K562 (cell line): ENCODE measurements around the gene BBC3. TPM values are rescaled to one million over a fixed set of nuclear protein-coding genes. Genes with fewer than 3 reads are reported as not detected.

Experiments used
- BACH1 ChIP-seq: fragments of 200-800 bp; sonication (Bioruptor generic); IDR thresholded peaks from 2 replicates; pipeline ENCODE4 v1.6.1; 2016; ENCODE audit warnings: missing genetic modification characterization, missing compliant biosample characterization
- CAMTA2 ChIP-seq: fragments of 250-450 bp; sonication (Bioruptor Pico); conservative IDR thresholded peaks from 2 replicates; pipeline ENCODE4 v1.5.1; 2022
- CHD1 ChIP-seq: fragments of 200-600 bp; sonication (generic); IDR thresholded peaks from one replicate; pipeline ENCODE4 v1.6.1; 2012; ENCODE audit warnings: mild to moderate bottlenecking, moderate library complexity, low read length, inconsistent platforms
- FUS ChIP-seq: fragments of 200-400 bp; formaldehyde crosslinking; optimal IDR thresholded peaks from 2 replicates; pipeline ENCODE3; 2017; ENCODE audit warnings: low read depth, low read length
- ILK ChIP-seq: fragments of 450-650 bp; IDR thresholded peaks from 2 replicates; pipeline ENCODE4 v1.6.1; 2016; ENCODE audit warnings: missing genetic modification characterization, low read depth, mild to moderate bottlenecking, missing compliant biosample characterization, moderate library complexity, borderline replicate concordance
- JUND ChIP-seq, 2 experiments: IDR thresholded peaks; 2 replicates in 1 of 2; 3 replicates in 1 of 2; pipeline ENCODE4 v1.6.1; 2011; ENCODE audit warnings: borderline replicate concordance in 2 of 2, low read depth in 2 of 2, low read length in 2 of 2, improper control_type of control experiment in 1 of 2, missing biosample characterization in 1 of 2, missing genetic modification characterization in 1 of 2, missing genetic modification reagents in 1 of 2
- MTF1 ChIP-seq: fragments of 250-450 bp; sonication (Bioruptor Pico); IDR thresholded peaks from 2 replicates; pipeline ENCODE4 v1.9.0; 2021; ENCODE audit warnings: moderate library complexity, mild to moderate bottlenecking, inconsistent platforms, borderline replicate concordance
- NONO ChIP-seq, 2 experiments: fragments of 200-400 bp in 1 of 2; fragments of 450-650 bp in 1 of 2; formaldehyde crosslinking in 1 of 2; IDR thresholded peaks; 2 replicates each; pipeline ENCODE4 v1.6.1; 2017; ENCODE audit warnings: low read depth in 2 of 2, mild to moderate bottlenecking in 2 of 2, moderate library complexity in 2 of 2, low read length in 1 of 2
- RCOR1 ChIP-seq, 2 experiments: IDR thresholded peaks; 2 replicates each; pipeline ENCODE4 v1.6.1; 2012; ENCODE audit warnings: low read depth in 2 of 2, low read length in 2 of 2, borderline replicate concordance in 1 of 2, improper control_type of control experiment in 1 of 2
- SAFB ChIP-seq: fragments of 200-400 bp; formaldehyde crosslinking; IDR thresholded peaks from 2 replicates; pipeline ENCODE4 v1.6.1; 2017; ENCODE audit warnings: low read depth, low read length, borderline replicate concordance
- SIRT6 ChIP-seq: IDR thresholded peaks from one replicate; pipeline ENCODE4 v1.6.1; 2012; ENCODE audit warnings: low read depth, mild to moderate bottlenecking, control low read depth, inconsistent platforms, low read length, moderate library complexity
- SRSF9 ChIP-seq: fragments of 200-400 bp; formaldehyde crosslinking; IDR thresholded peaks from 2 replicates; pipeline ENCODE4 v1.6.1; 2017; ENCODE audit warnings: low read depth, low read length, borderline replicate concordance
- ZBTB17 ChIP-seq: fragments of 450-650 bp; formaldehyde crosslinking; IDR thresholded peaks from 2 replicates; pipeline ENCODE4 v1.4.0; 2020; ENCODE audit warnings: mild to moderate bottlenecking
- ZBTB8A ChIP-seq: fragments of 450-650 bp; IDR thresholded peaks from 2 replicates; pipeline ENCODE4 v1.6.1; 2018; ENCODE audit warnings: mild to moderate bottlenecking, moderate library complexity; ENCODE audit not compliant: partially characterized antibody
- ZNF143 ChIP-seq: sonication (generic); formaldehyde crosslinking; IDR thresholded peaks from 2 replicates; pipeline ENCODE4 v1.9.0; 2022; ENCODE audit warnings: mild to moderate bottlenecking, missing genetic modification reagents
- ZNF175 ChIP-seq: fragments of 200-800 bp; sonication (Bioruptor generic); IDR thresholded peaks from 2 replicates; pipeline ENCODE4 v1.6.1; 2016; ENCODE audit warnings: low read depth, mild to moderate bottlenecking, missing genetic modification characterization, missing compliant biosample characterization
- ZNF280B ChIP-seq: fragments of 250-450 bp; sonication (Bioruptor Pico); IDR thresholded peaks from 2 replicates; pipeline ENCODE4 v1.5.1; 2021; ENCODE audit warnings: mild to moderate bottlenecking
- polyA plus RNA-seq, 8 experiments: library from polyadenylated mRNA; depleted of rRNA in 4 of 8; stranded (reverse) in 5 of 8; unstranded in 3 of 8; fragments of >200 nt; fragmentation: Nextera tagmentation in 2 of 8; fragmentation: Illumina TruSeq in 1 of 8; extraction: Ambion mirVana in 2 of 8; extraction: Trizol in 1 of 8; gene quantifications; 2 replicates each; pipeline versions ENCODE4 v1.2.1 to v1.2.3, GENCODE V29; 2011 to 2014; ENCODE audit warnings: inconsistent platforms in 1 of 8, missing spikeins in 1 of 8
- total RNA-seq, 7 experiments: library from RNA; depleted of rRNA in 6 of 7; stranded (reverse); fragments of >200 nt in 6 of 7; fragmentation: Illumina TruSeq in 2 of 7; extraction: Trizol in 2 of 7; gene quantifications; 2 replicates each; pipeline versions ENCODE4 v1.2.1 to v1.2.3, GENCODE V29; 2011 to 2021; ENCODE audit warnings: low replicate concordance in 1 of 7
- TF ChIP-seq, protein P1 (sequence below): fragments of 450-650 bp; formaldehyde crosslinking; IDR thresholded peaks from 2 replicates; pipeline ENCODE4 v1.4.0; 2020; ENCODE audit warnings: mild to moderate bottlenecking, moderate library complexity
- TF ChIP-seq, protein P2 (sequence below), 2 experiments: fragments of 450-650 bp in 1 of 2; IDR thresholded peaks; 2 replicates each; pipeline ENCODE4 v1.6.1; 2011 to 2017; ENCODE audit warnings: low read depth in 2 of 2, antibody characterized with exemption in 1 of 2, borderline replicate concordance in 1 of 2, low read length in 1 of 2, mild to moderate bottlenecking in 1 of 2, mixed read lengths in 1 of 2; ENCODE audit not compliant: control insufficient read depth in 1 of 2

Gene BBC3
- total and polyA plus RNA-seq, 9 of the 15 experiments (the other 6 are each of a cell fraction or from before 2014, with no cell fraction given) = 0.15 to 30.7 (median 4.8) TPM

GRCh38 chr19:47227352-47228167 lies 3.4 kb downstream of the BBC3 start (continued):
- TF ChIP-seq CAMTA2 (CRISPR knock-in tag) (no peak), ZNF280B (CRISPR knock-in tag) (no peak), BACH1 (0 out of 2 replicates have a peak, but pooled peaks have one; percentile 18), SAFB (no peak), NONO (IDR thresholded peaks at IDR 0.05; ENCODE audit: low read depth in 2 of 2, low read length in 1 of 2) (peak in 1 of 2 experiments; percentile 51; a peak in 1 of 4 replicates), RCOR1 (IDR thresholded peaks at IDR 0.05; ENCODE audit: borderline replicate concordance in 1 of 2, low read depth in 2 of 2, low read length in 2 of 2) (peak; percentile 40 to 94; a peak in 3 of 4 replicates), ZBTB8A (no peak), JUND (IDR thresholded peaks at IDR 0.05; ENCODE audit: borderline replicate concordance, low read depth, low read length) (0 out of 2 replicates have a peak, but pooled peaks have one; percentile 36), JUND (tag; IDR thresholded peaks at IDR 0.05; ENCODE audit: borderline replicate concordance, low read depth, low read length) (peak; percentile 59; the same call in 1 of the 3 replicates), ZNF175 (CRISPR knock-in tag) (peak; percentile 29; the same call in 1 of the 2 replicates), CHD1 (peak; percentile 85), ZNF143 (CRISPR knock-in tag) (0 out of 2 replicates have a peak, but pooled peaks have one; percentile 5), MTF1 (CRISPR knock-in tag) (no peak), SIRT6 (no peak), ZBTB17 (CRISPR knock-in tag) (peak; percentile 29; the same call in 1 of the 2 replicates), SRSF9 (no peak), ILK (tag) (no peak), FUS (no peak)
- TF ChIP-seq, protein P1, sequence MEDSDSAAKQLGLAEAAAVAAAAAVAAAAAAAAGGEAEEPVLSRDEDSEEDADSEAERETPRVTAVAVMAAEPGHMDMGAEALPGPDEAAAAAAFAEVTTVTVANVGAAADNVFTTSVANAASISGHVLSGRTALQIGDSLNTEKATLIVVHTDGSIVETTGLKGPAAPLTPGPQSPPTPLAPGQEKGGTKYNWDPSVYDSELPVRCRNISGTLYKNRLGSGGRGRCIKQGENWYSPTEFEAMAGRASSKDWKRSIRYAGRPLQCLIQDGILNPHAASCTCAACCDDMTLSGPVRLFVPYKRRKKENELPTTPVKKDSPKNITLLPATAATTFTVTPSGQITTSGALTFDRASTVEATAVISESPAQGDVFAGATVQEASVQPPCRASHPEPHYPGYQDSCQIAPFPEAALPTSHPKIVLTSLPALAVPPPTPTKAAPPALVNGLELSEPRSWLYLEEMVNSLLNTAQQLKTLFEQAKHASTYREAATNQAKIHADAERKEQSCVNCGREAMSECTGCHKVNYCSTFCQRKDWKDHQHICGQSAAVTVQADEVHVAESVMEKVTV (CRISPR knock-in tag) = 0 out of 2 replicates have a peak, but pooled peaks have one; percentile 6
- TF ChIP-seq, protein P2, sequence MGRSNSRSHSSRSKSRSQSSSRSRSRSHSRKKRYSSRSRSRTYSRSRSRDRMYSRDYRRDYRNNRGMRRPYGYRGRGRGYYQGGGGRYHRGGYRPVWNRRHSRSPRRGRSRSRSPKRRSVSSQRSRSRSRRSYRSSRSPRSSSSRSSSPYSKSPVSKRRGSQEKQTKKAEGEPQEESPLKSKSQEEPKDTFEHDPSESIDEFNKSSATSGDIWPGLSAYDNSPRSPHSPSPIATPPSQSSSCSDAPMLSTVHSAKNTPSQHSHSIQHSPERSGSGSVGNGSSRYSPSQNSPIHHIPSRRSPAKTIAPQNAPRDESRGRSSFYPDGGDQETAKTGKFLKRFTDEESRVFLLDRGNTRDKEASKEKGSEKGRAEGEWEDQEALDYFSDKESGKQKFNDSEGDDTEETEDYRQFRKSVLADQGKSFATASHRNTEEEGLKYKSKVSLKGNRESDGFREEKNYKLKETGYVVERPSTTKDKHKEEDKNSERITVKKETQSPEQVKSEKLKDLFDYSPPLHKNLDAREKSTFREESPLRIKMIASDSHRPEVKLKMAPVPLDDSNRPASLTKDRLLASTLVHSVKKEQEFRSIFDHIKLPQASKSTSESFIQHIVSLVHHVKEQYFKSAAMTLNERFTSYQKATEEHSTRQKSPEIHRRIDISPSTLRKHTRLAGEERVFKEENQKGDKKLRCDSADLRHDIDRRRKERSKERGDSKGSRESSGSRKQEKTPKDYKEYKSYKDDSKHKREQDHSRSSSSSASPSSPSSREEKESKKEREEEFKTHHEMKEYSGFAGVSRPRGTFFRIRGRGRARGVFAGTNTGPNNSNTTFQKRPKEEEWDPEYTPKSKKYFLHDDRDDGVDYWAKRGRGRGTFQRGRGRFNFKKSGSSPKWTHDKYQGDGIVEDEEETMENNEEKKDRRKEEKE (IDR thresholded peaks at IDR 0.05; ENCODE audit: borderline replicate concordance in 1 of 2, control insufficient read depth in 1 of 2, low read depth in 2 of 2, low read length in 1 of 2) = 0 out of 4 replicates have a peak, but pooled peaks of 1 of the 2 experiments have one; percentile 54
